Prostate gland (tissue), 2 donors: Measurements from ENCODE around the gene HNRNPUL1.

ENCODE experiments used
- POLR2A ChIP-seq: fragments of 450-650 bp; IDR thresholded peaks from one replicate; pipeline ENCODE4 v1.6.1; 2016; ENCODE audit warnings: antibody characterized with exemption, mild to moderate bottlenecking
- POLR2AphosphoS5 ChIP-seq: sonication (generic); formaldehyde crosslinking; IDR thresholded peaks from one replicate; pipeline ENCODE4 v1.6.1; 2017; ENCODE audit warnings: antibody characterized with exemption
- TF ChIP-seq, protein P1 (sequence below), 4 experiments: fragments of 200-600 bp in 2 of 4; fragments of 450-650 bp in 2 of 4; sonication (generic) in 2 of 4; IDR thresholded peaks; 1 replicate in 3 of 4; 2 replicates in 1 of 4; pipeline ENCODE4 v1.5.1; 2016 to 2019; ENCODE audit warnings: antibody characterized with exemption in 4 of 4, mild to moderate bottlenecking in 2 of 4, moderate library complexity in 2 of 4

DNA sequence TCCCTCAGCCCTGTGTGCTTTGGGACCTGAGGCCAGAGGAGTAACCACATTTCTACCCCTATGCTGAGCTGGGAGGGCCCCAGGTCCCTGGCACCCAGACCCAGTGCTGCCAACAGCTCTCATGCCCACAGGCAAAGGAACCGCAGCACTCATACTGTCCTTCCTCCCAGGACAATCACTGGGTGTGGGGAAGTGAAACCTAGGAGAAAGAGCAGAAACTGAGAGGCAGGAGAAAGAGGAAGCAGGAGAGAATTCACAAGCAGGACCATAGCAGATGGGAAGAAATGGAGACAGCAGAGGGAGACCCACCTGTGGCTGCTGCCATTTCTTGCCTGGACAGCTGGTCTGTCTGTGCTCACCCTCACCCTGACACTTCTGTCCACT, 64.7 kb downstream of the HNRNPUL1 start:
- TF ChIP-seq, protein P1, sequence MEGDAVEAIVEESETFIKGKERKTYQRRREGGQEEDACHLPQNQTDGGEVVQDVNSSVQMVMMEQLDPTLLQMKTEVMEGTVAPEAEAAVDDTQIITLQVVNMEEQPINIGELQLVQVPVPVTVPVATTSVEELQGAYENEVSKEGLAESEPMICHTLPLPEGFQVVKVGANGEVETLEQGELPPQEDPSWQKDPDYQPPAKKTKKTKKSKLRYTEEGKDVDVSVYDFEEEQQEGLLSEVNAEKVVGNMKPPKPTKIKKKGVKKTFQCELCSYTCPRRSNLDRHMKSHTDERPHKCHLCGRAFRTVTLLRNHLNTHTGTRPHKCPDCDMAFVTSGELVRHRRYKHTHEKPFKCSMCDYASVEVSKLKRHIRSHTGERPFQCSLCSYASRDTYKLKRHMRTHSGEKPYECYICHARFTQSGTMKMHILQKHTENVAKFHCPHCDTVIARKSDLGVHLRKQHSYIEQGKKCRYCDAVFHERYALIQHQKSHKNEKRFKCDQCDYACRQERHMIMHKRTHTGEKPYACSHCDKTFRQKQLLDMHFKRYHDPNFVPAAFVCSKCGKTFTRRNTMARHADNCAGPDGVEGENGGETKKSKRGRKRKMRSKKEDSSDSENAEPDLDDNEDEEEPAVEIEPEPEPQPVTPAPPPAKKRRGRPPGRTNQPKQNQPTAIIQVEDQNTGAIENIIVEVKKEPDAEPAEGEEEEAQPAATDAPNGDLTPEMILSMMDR (IDR thresholded peaks at IDR 0.05) = no peak
- TF ChIP-seq POLR2A (no peak), POLR2AphosphoS5 (no peak)
